Adrenal gland (tissue), 12 donors: ENCODE data around the gene MAP3K9. TPM values are rescaled to one million over a fixed set of nuclear protein-coding genes. Genes with fewer than 3 reads are reported as not detected.

Experiments used
- DNase-seq, 7 donors: peaks; one replicate each; pipeline ENCODE4 v3.0.0-alpha.2; 2019 to 2020
- H3K27ac ChIP-seq, 5 donors: fragments of 200-600 bp; sonication (generic) in 4 of 5; 1 replicate in 3 of 5; 2 replicates in 2 of 5; pipeline versions ENCODE4 v1.5.1 to v1.8.0; 2016 to 2020; ENCODE audit warnings: mild to moderate bottlenecking in 1 of 5
- H3K27me3 ChIP-seq: fragments of 200-600 bp; 2 replicates; pipeline ENCODE4 v1.8.0; 2021
- H3K36me3 ChIP-seq, 2 donors: fragments of 200-600 bp; replicated peaks in 1 of 2; 1 replicate in 1 of 2; 2 replicates in 1 of 2; pipeline versions ENCODE4 v1.5.1 to v1.8.0; 2018 to 2022
- H3K4me1 ChIP-seq, 2 donors: fragments of 200-600 bp; replicated peaks in 1 of 2; 1 replicate in 1 of 2; 2 replicates in 1 of 2; pipeline versions ENCODE4 v1.5.1 to v1.8.0; 2018 to 2021
- H3K4me3 ChIP-seq, 4 donors: fragments of 200-600 bp; sonication (generic) in 3 of 4; one replicate each; pipeline ENCODE4 v1.5.1; 2016 to 2018
- H3K9me3 ChIP-seq, 3 donors: fragments of 200-600 bp; sonication (generic) in 1 of 3; replicated peaks in 1 of 3; 1 replicate in 2 of 3; 2 replicates in 1 of 3; pipeline versions ENCODE4 v1.5.1 to v1.8.0; 2016 to 2021
- POLR2A ChIP-seq, 2 donors: fragments of 450-650 bp; IDR thresholded peaks; one replicate each; pipeline ENCODE4 v1.6.1; 2017; ENCODE audit warnings: antibody characterized with exemption in 2 of 2, mild to moderate bottlenecking in 2 of 2, moderate library complexity in 1 of 2
- WGBS, 4 donors: extraction: QIAGEN DNeasy Blood & Tissue Kit in 2 of 4; methylation state at CpG; one replicate each; pipeline versions ENCODE4 v1.1.5 to v1.1.7; 2013 to 2017; 5-methylcytosine and 5-hydroxymethylcytosine counted together
- intact Hi-C, 2 donors: fragments of 100-400 bp; cut with DNase I; formaldehyde crosslinking; loops; one replicate each; pipeline versions ENCODE4 v1.14.1 to v1.15.0; 2022 to 2023
- polyA plus RNA-seq, 3 donors: library from polyadenylated mRNA; stranded (reverse); fragments of 200-250 nt in 2 of 3; fragments of 350-450 nt in 1 of 3; fragmentation: Illumina TruSeq in 1 of 3; extraction: RNeasy Lipid Tissue Mini Kit (QIAGEN cat#74804) in 1 of 3; gene quantifications; one replicate each; pipeline ENCODE4 v1.2.3, GENCODE V29; 2013 to 2014
- total RNA-seq, 9 donors: library from RNA; depleted of rRNA in 4 of 9; stranded (reverse); fragments of >200 nt in 4 of 9; fragments of 120-200 nt in 1 of 9; fragmentation: NEBNext Ultra II Directional in 1 of 9; extraction: Animal tissue kit (Norgen Biotek cat#: 25700) in 1 of 9; gene quantifications; one replicate each; pipeline versions ENCODE4 v1.1.0 to v1.2.4, GENCODE V29; 2013 to 2023
- TF ChIP-seq, protein P1 (sequence below), 6 experiments: fragments of 450-650 bp in 4 of 6; fragments of 200-600 bp in 2 of 6; sonication (generic) in 1 of 6; IDR thresholded peaks; 1 replicate in 5 of 6; 2 replicates in 1 of 6; pipeline versions ENCODE4 v1.5.1 to v1.8.0; 2016 to 2021; ENCODE audit warnings: antibody characterized with exemption in 6 of 6, mild to moderate bottlenecking in 2 of 6, moderate library complexity in 1 of 6
- donor health status: healthy with polysubstance abuse.
- donor health status: Bipolar disorder and iron deficiency.
- donor health status: DM: yes; HTN: yes; CAD: no.
- donor health status: DM: no; HTN: no; CAD: no.
- donor health status: DM: no; HTN: no; CAD: no.
- donor health status: DM: yes; HTN: yes; CAD: no.

The MAP3K9 gene
- total and polyA plus RNA-seq, 12 donors: 0.67 to 6.7 (median 2.9) TPM

- Histone ChIP-seq H3K4me3 (peak overlapping the region in 1 of 4 donors; percentile 15), H3K4me1 (peaks cover 0 to 5% of the 10 kb centered on the region in 2 donors), H3K9me3 (no peaks in the 10 kb centered on the region), H3K36me3 (no peaks in the 10 kb centered on the region), H3K27ac (peak overlapping the region in 1 of 5 donors; percentile 35), H3K27me3 (no peaks in the 10 kb centered on the region)
- DNase-seq: peak in 5 of 7 donors; percentile 28 to 58 (median 37)
- intact Hi-C loops: no loop called here
- TF ChIP-seq, protein P1, sequence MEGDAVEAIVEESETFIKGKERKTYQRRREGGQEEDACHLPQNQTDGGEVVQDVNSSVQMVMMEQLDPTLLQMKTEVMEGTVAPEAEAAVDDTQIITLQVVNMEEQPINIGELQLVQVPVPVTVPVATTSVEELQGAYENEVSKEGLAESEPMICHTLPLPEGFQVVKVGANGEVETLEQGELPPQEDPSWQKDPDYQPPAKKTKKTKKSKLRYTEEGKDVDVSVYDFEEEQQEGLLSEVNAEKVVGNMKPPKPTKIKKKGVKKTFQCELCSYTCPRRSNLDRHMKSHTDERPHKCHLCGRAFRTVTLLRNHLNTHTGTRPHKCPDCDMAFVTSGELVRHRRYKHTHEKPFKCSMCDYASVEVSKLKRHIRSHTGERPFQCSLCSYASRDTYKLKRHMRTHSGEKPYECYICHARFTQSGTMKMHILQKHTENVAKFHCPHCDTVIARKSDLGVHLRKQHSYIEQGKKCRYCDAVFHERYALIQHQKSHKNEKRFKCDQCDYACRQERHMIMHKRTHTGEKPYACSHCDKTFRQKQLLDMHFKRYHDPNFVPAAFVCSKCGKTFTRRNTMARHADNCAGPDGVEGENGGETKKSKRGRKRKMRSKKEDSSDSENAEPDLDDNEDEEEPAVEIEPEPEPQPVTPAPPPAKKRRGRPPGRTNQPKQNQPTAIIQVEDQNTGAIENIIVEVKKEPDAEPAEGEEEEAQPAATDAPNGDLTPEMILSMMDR (IDR thresholded peaks at IDR 0.05): no peak
- TF ChIP-seq POLR2A (IDR thresholded peaks at IDR 0.05): no peak
- WGBS, 4 donors: 41 to 48% (median 44%) methylated on average over 16 of the region's 16 CpGs
These were observed 23.4 kb upstream of the MAP3K9 start for GRCh38 chr14:70832561-70833305.

DNA sequence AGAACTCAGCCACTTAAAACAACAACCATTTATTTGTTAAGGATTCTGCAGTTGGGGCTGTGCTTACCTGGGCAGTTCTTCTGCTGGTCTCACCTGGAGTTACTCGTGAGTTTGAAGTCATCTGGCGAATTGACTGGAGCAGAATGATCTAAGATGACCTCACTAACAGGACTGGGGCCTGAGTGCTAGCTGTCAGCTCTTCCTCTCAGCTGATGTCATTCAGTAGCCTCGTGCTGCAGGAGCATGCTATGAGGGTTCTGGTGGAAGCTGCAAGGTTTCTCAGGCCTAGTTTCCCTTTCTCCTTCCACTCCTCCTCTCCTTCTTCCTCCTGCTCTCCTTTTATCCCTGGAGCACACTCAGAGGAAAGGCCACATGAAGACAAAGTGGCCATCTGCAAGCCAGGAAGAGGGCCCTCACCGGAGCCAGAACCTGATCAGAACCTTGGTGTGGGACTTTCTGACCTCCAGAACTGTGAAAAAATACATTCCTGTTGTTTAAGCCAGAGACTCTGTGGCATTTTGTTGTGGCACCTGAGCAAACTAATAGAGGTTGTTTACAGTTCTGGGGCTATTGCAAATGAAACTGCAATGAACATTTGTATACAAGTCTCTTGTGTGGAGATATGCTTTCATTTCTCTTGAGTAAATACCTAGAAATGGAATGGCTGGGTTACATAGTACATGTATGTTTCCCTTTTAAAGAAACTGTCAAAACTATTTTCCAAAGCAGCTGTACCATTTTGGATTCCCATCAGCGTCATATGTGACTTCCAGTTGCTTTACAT, 21.9 kb upstream of the MAP3K9 start:
- intact Hi-C loops: no loop called here
- no peak for DNase-seq
- Histone ChIP-seq H3K36me3 (no peaks in the 10 kb centered on the region), H3K27ac (no peak overlapping the region), H3K9me3 (no peaks in the 10 kb centered on the region), H3K4me1 (peaks cover 0 to 5% of the 10 kb centered on the region in 2 donors), H3K27me3 (no peaks in the 10 kb centered on the region), H3K4me3 (no peak overlapping the region)
- WGBS, 4 donors: 60 to 80% (median 71%) methylated on average over 5 of the region's 5 CpGs
- TF ChIP-seq, protein P1 (IDR thresholded peaks at IDR 0.05): no peak
- no peak for TF ChIP-seq POLR2A (IDR thresholded peaks at IDR 0.05)

DNA sequence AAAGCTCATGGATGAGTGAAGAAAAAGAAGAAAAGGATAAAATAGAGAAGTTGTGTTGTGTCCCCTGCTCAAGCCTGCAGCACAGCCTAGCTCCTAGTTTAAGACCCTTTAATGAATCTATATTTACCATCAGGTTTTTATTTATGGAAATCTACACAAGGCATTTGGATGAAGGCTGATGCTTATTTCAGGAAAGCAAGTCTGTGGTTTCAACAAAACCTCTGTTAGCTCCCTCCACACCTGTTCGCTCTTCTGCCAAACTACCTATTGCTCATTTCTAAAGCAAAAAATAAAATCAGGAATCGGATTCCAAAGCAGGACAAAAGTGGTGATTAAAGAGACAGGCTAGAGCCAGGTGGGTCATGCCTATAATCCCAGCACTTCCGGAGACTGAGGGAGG, 18.9 kb upstream of the MAP3K9 start:
- Histone ChIP-seq H3K9me3 (no peaks in the 10 kb centered on the region), H3K4me1 (peaks cover 0 to 5% of the 10 kb centered on the region in 2 donors), H3K36me3 (no peaks in the 10 kb centered on the region), H3K27me3 (no peaks in the 10 kb centered on the region), H3K27ac (no peak overlapping the region), H3K4me3 (no peak overlapping the region)
- no peak for TF ChIP-seq POLR2A (IDR thresholded peaks at IDR 0.05)
- TF ChIP-seq, protein P1 (IDR thresholded peaks at IDR 0.05): no peak
- WGBS, 4 donors: 81 to 97% (median 94%) methylated on average over 3 of the region's 3 CpGs
- intact Hi-C loops: loop anchor here in 1 of 2 donors (10.0 kb wide), 2 partner anchors 67 to 137 kb away; no protein-coding TSS in a partner anchor
- DNase-seq: no peak

DNA sequence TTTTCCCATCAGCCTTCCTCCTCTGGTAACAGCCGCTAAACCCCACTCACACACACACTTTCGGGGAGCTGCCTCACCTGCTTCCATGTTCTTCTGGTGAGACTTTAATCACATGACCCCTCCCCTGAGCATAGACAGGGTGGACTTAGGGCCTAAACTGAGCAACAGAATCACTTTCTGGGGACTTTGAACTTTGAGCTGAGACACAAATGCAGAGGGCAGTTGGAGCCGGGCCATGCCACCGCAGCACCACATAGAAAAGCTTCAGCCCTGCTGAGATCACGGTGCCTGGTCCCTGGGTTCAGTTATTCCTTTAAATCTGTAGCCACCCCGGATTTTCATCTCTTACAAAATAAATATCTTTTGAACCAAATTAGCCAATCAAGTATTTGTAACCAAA, 18.4 kb upstream of the MAP3K9 start:
- WGBS, 4 donors: 87 to 92% (median 91%) methylated on average over 6 of the region's 6 CpGs
- H3K4me3 ChIP-seq: no peak overlapping the region
- no peaks in the 10 kb centered on the region for H3K36me3 ChIP-seq
- H3K4me1 ChIP-seq: peaks cover 0 to 5% of the 10 kb centered on the region in 2 donors
- H3K27ac ChIP-seq: no peak overlapping the region
- intact Hi-C loops: loop anchor here in 1 of 2 donors (10.0 kb wide), 2 partner anchors 67 to 137 kb away; no protein-coding TSS in a partner anchor
- no peak for TF ChIP-seq POLR2A (IDR thresholded peaks at IDR 0.05)
- TF ChIP-seq, protein P1 (IDR thresholded peaks at IDR 0.05): no peak
- no peaks in the 10 kb centered on the region for H3K27me3 ChIP-seq
- no peaks in the 10 kb centered on the region for H3K9me3 ChIP-seq
- DNase-seq: no peak
